IMR-90 (cell line): Measurements from ENCODE around the gene ARL6IP5. TPM values are rescaled to one million over a fixed set of nuclear protein-coding genes. Genes with fewer than 3 reads are reported as not detected.

Experiments used
- ATAC-seq: fragments of 200-7000 bp; cut with Tn5 transposase; 2 replicates; pipeline ENCODE4 v1.9.1; 2020; ENCODE audit warnings: low read depth, mild to moderate bottlenecking, moderate library complexity
- BruUV-seq: library from RNA; stranded (reverse); fragments of 400-500 nt; replicated peaks from 2 replicates; lab custom pipeline; 2021; lab: Mats Ljungman, UMichigan
- CTCF ChIA-PET: fragments of 300-600 bp; formaldehyde crosslinking; extraction: SDS; loops from one replicate; lab custom pipeline; 2021; ENCODE audit warnings: antibody characterized with exemption; lab: Yijun Ruan, JAX
- POLR2A ChIA-PET: fragments of 300-600 bp; sonication (Branson Sonifier 250); formaldehyde crosslinking; loops from one replicate; lab custom pipeline; 2022; ENCODE audit warnings: antibody characterized with exemption; ENCODE audit not compliant: unreplicated experiment; lab: Charles Lee
- DNase-seq: peaks from one replicate; pipeline ENCODE4 v3.0.0; 2013
- H2AFZ ChIP-seq: replicated peaks from 2 replicates; pipeline ENCODE3; 2013; ENCODE audit warnings: low read length, mild to moderate bottlenecking; ENCODE audit not compliant: poor library complexity
- H2AK5ac ChIP-seq: 2 replicates; pipeline ENCODE4 v1.6.1; 2013; ENCODE audit warnings: low read depth, low read length, inconsistent platforms
- H2AK9ac ChIP-seq: replicated peaks from 2 replicates; pipeline ENCODE3; 2013; ENCODE audit warnings: mild to moderate bottlenecking, low read depth, low read length, moderate library complexity; ENCODE audit not compliant: poor library complexity
- H2BK120ac ChIP-seq: 2 replicates; pipeline ENCODE4 v1.6.1; 2013; ENCODE audit warnings: low read depth, low read length, inconsistent platforms
- H2BK15ac ChIP-seq: 3 replicates; pipeline ENCODE4 v1.6.1; 2013; ENCODE audit warnings: low read depth, low read length, inconsistent platforms
- H2BK20ac ChIP-seq: 2 replicates; pipeline ENCODE4 v1.6.1; 2013; ENCODE audit warnings: low read depth, mild to moderate bottlenecking, inconsistent platforms, low read length, moderate library complexity
- H2BK5ac ChIP-seq: 2 replicates; pipeline ENCODE4 v1.6.1; 2013; ENCODE audit warnings: mild to moderate bottlenecking, low read depth, low read length, inconsistent platforms; ENCODE audit not compliant: poor library complexity, severe bottlenecking
- H3K14ac ChIP-seq: replicated peaks from 2 replicates; pipeline ENCODE4 v1.6.1; 2013; ENCODE audit warnings: low read depth, low read length, inconsistent platforms
- H3K18ac ChIP-seq: 2 replicates; pipeline ENCODE4 v1.6.1; 2013; ENCODE audit warnings: low read depth, low read length, control low read depth
- H3K23ac ChIP-seq: 2 replicates; pipeline ENCODE4 v1.6.1; 2013; ENCODE audit warnings: low read depth, low read length, inconsistent platforms
- H3K27ac ChIP-seq: 2 replicates; pipeline ENCODE4 v1.5.1; 2013; ENCODE audit warnings: mild to moderate bottlenecking, control low read depth, low read length; ENCODE audit not compliant: insufficient read depth
- H3K27me3 ChIP-seq: 2 replicates; pipeline ENCODE4 v1.6.1; 2013; ENCODE audit warnings: low read length; ENCODE audit not compliant: control insufficient read depth, insufficient read depth
- H3K36me3 ChIP-seq: 2 replicates; pipeline ENCODE4 v1.6.1; 2013; ENCODE audit warnings: low read length, mixed read lengths; ENCODE audit not compliant: control insufficient read depth, insufficient read depth
- H3K4ac ChIP-seq: 2 replicates; pipeline ENCODE4 v1.6.1; 2013; ENCODE audit warnings: low read depth, low read length, inconsistent platforms
- H3K4me1 ChIP-seq: 2 replicates; pipeline ENCODE4 v1.6.1; 2013; ENCODE audit warnings: low read length, mixed read lengths; ENCODE audit not compliant: control insufficient read depth, insufficient read depth
- H3K4me2 ChIP-seq: 2 replicates; pipeline ENCODE4 v1.6.1; 2013; ENCODE audit warnings: low read depth, mild to moderate bottlenecking, control low read depth, low read length, moderate library complexity
- H3K4me3 ChIP-seq: 2 replicates; pipeline ENCODE4 v1.5.1; 2013; ENCODE audit warnings: low read depth, mild to moderate bottlenecking, control low read depth, low read length, moderate library complexity; ENCODE audit not compliant: insufficient read depth
- H3K56ac ChIP-seq: 2 replicates; pipeline ENCODE4 v1.6.1; 2013; ENCODE audit warnings: low read length, inconsistent platforms; ENCODE audit not compliant: insufficient read depth; ENCODE audit errors: extremely low read depth
- H3K79me1 ChIP-seq, 2 experiments: 2 replicates each; pipeline ENCODE4 v1.6.1; 2013; ENCODE audit warnings: low read length in 2 of 2, inconsistent platforms in 1 of 2, low read depth in 1 of 2
- H3K9ac ChIP-seq: 2 replicates; pipeline ENCODE4 v1.6.1; 2013; ENCODE audit warnings: low read depth, low read length, control low read depth
- H3K9me1 ChIP-seq: 2 replicates; pipeline ENCODE4 v1.6.1; 2013; ENCODE audit warnings: low read length, inconsistent platforms; ENCODE audit not compliant: insufficient read depth
- H3K9me3 ChIP-seq: 2 replicates; pipeline ENCODE4 v1.6.1; 2013; ENCODE audit warnings: low read length; ENCODE audit not compliant: control insufficient read depth, insufficient read depth
- H4K20me1 ChIP-seq: 2 replicates; pipeline ENCODE4 v1.6.1; 2013; ENCODE audit warnings: low read length, inconsistent platforms; ENCODE audit not compliant: insufficient read depth
- H4K5ac ChIP-seq: 2 replicates; pipeline ENCODE4 v1.6.1; 2013; ENCODE audit warnings: mild to moderate bottlenecking, low read depth, low read length, control low read depth
- H4K8ac ChIP-seq, 2 experiments: 2 replicates each; pipeline ENCODE4 v1.6.1; 2013; ENCODE audit warnings: low read depth in 2 of 2, low read length in 2 of 2, control low read depth in 1 of 2, inconsistent platforms in 1 of 2
- H4K91ac ChIP-seq: 2 replicates; pipeline ENCODE4 v1.6.1; 2013; ENCODE audit warnings: low read depth, low read length, inconsistent platforms; ENCODE audit not compliant: insufficient read depth
- MXI1 ChIP-seq: IDR thresholded peaks from 2 replicates; pipeline ENCODE4 v1.6.1; 2012; ENCODE audit warnings: low read depth, mild to moderate bottlenecking, low read length, moderate library complexity, borderline replicate concordance
- WGBS, 2 experiments: methylation state at CpG; one replicate each; pipeline versions ENCODE4 v1.1.5 to v1.1.7; 2013; ENCODE audit warnings: missing lambda C conversion rate in 2 of 2; ENCODE audit not compliant: insufficient read length in 1 of 2; ENCODE audit errors: extremely low coverage in 2 of 2; 5-methylcytosine and 5-hydroxymethylcytosine counted together
- dilution Hi-C: fragments of 300-500 bp; cut with HindIII; formaldehyde crosslinking; loops from one replicate; pipeline ENCODE4 v1.14.3; 2018; ENCODE audit warnings: low sequenced_read_pairs; ENCODE audit not compliant: unreplicated experiment
- in situ Hi-C: fragments of 300-500 bp; cut with MboI; formaldehyde crosslinking; loops from 3 replicates; pipeline ENCODE4 v1.14.3; 2019; ENCODE audit warnings: low sequenced_read_pairs, inconsistent platforms, mixed read lengths
- intact Hi-C: fragments of 100-400 bp; cut with micrococcal nuclease; formaldehyde crosslinking; loops from 2 replicates; pipeline ENCODE4 v1.10.0; 2022
- polyA plus RNA-seq, 3 experiments: library from polyadenylated mRNA; depleted of rRNA; stranded (reverse); fragments of >200 nt; gene quantifications; 2 replicates each; pipeline ENCODE4 v1.2.3, GENCODE V29; 2012; ENCODE audit warnings: low replicate concordance in 1 of 3
- total RNA-seq: library from RNA; depleted of rRNA; stranded (reverse); fragments of >200 nt; gene quantifications from 2 replicates; pipeline ENCODE4 v1.2.3, GENCODE V29; 2012

ARL6IP5 gene
- total and polyA plus RNA-seq, 2 of the 4 experiments (the other 2 are of a cell fraction), result 76.4 to 98.8 TPM

DNA sequence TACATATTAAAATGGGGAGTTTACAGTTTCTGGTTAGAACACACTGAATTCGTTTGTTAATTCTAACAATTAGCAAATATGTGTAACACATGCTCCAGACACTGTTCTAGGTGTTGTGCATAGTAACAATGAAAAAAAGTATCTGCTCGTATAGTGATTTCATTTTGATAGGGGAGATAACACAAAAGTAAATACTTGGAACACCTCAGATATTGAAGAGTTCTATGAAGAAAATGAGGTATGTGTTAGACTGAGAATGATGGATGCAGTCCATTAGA lies 25.9 kb upstream of the ARL6IP5 start:
- ChIA-PET POLR2A (no interaction called here), CTCF (no interaction called here)
- ATAC-seq (no peak), DNase-seq (no peak)
- no TSS peak for BruUV-seq
- 67% methylated on average over 1 of the region's 2 CpGs; no CpG with 5 or more reads in 1 of the 2 experiments for WGBS, 2 experiments
- no peak overlapping the region for H4K8ac ChIP-seq
- H3K9me3 ChIP-seq, result no peaks in the 10 kb centered on the region
- no peaks in the 10 kb centered on the region for H4K20me1 ChIP-seq
- no peak overlapping the region for H3K4me3 ChIP-seq
- H2AK9ac ChIP-seq, result no peak overlapping the region
- H3K9me1 ChIP-seq, result no peaks in the 10 kb centered on the region
- H3K79me1 ChIP-seq, result peaks cover 0 to 11% of the 10 kb centered on the region in 2 experiments; a peak in 2 of 4 replicates
- H3K18ac ChIP-seq, result no peak overlapping the region
- no peak overlapping the region for H3K56ac ChIP-seq
- no peak for TF ChIP-seq MXI1
- dilution Hi-C loops, result no loop called here
- H3K14ac ChIP-seq, result no peak overlapping the region
- intact Hi-C loops, result no loop called here
- no peak overlapping the region for H2BK20ac ChIP-seq
- no peak overlapping the region for H2AFZ ChIP-seq
- H2BK15ac ChIP-seq, result no peak overlapping the region
- H3K4me1 ChIP-seq, result no peaks in the 10 kb centered on the region
- H2AK5ac ChIP-seq, result no peak overlapping the region
- no peak overlapping the region for H3K4me2 ChIP-seq
- H4K5ac ChIP-seq, result no peak overlapping the region
- no peak overlapping the region for H2BK5ac ChIP-seq
- no peak overlapping the region for H3K4ac ChIP-seq
- H4K91ac ChIP-seq, result no peak overlapping the region
- no peak overlapping the region for H3K23ac ChIP-seq
- in situ Hi-C loops, result no loop called here
- H2BK120ac ChIP-seq, result no peak overlapping the region
- H3K27ac ChIP-seq, result no peak overlapping the region
- peaks cover 28% of the 10 kb centered on the region for H3K36me3 ChIP-seq
- H3K27me3 ChIP-seq, result no peaks in the 10 kb centered on the region
- no peak overlapping the region for H3K9ac ChIP-seq
